GM19351 (cell line): ENCODE data around the gene ARHGAP23.

Experiments
- ATAC-seq: cut with Tn5 transposase; IDR thresholded peaks from one replicate; pipeline ENCODE4 v1.9.1; 2021; ENCODE audit warnings: mild to moderate bottlenecking, moderate library complexity; ENCODE audit not compliant: unreplicated experiment

Gene ARHGAP23, protein sequence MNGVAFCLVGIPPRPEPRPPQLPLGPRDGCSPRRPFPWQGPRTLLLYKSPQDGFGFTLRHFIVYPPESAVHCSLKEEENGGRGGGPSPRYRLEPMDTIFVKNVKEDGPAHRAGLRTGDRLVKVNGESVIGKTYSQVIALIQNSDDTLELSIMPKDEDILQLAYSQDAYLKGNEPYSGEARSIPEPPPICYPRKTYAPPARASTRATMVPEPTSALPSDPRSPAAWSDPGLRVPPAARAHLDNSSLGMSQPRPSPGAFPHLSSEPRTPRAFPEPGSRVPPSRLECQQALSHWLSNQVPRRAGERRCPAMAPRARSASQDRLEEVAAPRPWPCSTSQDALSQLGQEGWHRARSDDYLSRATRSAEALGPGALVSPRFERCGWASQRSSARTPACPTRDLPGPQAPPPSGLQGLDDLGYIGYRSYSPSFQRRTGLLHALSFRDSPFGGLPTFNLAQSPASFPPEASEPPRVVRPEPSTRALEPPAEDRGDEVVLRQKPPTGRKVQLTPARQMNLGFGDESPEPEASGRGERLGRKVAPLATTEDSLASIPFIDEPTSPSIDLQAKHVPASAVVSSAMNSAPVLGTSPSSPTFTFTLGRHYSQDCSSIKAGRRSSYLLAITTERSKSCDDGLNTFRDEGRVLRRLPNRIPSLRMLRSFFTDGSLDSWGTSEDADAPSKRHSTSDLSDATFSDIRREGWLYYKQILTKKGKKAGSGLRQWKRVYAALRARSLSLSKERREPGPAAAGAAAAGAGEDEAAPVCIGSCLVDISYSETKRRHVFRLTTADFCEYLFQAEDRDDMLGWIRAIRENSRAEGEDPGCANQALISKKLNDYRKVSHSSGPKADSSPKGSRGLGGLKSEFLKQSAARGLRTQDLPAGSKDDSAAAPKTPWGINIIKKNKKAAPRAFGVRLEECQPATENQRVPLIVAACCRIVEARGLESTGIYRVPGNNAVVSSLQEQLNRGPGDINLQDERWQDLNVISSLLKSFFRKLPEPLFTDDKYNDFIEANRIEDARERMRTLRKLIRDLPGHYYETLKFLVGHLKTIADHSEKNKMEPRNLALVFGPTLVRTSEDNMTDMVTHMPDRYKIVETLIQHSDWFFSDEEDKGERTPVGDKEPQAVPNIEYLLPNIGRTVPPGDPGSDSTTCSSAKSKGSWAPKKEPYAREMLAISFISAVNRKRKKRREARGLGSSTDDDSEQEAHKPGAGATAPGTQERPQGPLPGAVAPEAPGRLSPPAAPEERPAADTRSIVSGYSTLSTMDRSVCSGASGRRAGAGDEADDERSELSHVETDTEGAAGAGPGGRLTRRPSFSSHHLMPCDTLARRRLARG (N-terminal part only)

DNA sequence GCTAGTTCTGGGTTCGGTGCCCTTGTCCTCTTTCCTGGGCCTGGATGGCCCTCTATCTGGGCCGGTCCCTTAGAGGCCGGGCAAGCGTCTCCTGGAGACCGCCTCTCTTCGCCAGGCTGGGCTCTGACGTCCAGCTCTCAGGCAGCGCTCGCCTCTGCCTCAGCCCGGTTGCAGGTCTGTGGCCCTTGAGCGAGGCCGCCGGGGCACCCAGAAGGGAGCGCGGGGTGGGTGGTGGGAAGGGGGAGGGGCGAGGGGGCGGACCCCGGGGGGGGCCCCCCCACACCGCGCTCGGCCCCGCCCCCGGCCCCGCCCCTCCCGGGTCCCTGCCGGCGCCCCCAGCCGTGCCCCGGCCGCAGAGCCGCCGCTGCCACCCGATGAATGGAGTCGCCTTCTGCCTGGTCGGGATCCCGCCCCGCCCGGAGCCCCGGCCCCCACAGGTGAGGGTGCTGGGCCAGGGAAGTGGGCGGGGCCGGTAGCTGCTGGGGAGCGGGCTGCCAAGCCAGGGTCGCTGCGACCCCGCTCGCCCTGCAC, at the start of gene ARHGAP23:
Gene ARHGAP23 (plus strand): TSS at position 353 of the 531 bp plus-strand sequence. CDS start 22 bp downstream, at position 375.
- no peak for ATAC-seq

DNA sequence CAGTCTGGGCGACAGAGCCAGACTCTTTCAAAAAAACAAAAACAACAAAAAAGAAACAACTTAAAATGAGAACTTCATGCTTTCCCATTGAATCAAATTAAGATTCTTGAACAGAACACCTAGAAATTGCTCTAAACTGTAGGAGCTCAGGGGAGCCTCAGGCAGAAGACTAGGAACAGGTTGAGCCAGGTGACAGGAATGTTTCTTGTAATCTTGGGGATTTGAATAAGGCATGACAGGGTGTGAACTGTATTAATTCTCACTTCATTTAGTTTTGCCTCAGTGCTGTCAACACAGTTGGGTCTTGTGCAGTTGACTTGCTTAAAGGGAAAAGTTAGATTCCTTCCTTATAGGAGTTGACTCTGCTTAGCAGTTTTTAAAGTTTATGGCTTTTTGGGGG, 48.8 kb upstream of the ARHGAP23 start:
- ATAC-seq = no peak

DNA sequence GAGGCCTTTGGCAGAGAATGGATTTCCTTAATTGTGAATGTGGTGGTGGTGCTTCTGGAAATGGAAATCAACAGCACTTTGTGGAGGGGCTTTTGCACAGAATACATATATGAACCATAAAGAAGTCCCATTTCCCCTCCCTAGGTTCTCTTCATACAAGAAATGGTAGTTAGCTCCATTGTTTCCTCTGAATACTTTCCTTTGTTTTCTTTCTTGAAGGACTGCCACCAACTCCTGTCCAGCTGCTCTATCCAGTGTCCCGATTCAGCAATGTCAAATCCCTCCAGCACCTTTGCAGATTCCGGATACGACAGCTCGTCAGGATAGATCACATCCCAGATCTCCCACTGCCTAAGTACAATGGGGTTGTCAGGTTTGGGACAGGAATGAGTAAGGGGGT, 33.2 kb upstream of the ARHGAP23 start:
- ATAC-seq = no peak

DNA sequence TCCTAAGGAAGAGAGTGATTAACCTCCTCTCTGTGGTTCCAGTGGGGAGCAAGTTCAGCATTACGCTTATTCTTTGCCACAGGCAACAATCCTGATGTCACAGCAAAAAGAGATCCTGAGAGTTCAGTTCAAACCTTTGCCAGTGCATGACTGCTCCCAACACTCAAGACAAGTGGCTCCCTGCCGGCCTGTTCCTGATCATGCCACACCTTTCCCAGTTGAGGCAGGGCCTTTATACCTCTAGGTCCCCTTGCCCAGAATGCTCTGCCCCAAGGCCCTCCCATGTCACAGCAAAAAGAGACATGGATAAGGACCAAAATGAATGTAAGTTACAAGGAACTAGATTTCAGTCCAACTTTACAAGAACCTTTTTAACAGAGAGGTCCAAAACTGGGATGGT, 31.0 kb upstream of the ARHGAP23 start:
- ATAC-seq = no peak

DNA sequence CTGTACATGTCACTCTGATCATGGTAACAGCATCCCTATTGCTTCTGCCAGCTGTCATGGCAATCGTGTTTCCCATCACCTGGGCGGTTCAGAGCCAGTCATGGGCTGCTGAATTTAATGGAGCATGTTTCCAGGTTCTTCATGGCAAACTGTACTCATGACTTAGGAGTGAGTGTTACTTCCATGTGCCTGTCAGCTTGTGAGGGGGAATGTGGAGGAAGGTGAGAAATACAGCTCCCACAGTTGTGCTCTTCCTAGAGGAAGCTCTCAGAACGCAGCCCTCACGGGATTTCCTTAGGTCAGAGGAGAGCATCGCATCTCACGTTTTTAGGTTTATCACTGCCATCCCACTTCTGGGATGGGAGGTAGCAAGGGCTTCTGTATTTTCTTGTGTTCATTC, 28.0 kb upstream of the ARHGAP23 start:
- no peak for ATAC-seq

DNA sequence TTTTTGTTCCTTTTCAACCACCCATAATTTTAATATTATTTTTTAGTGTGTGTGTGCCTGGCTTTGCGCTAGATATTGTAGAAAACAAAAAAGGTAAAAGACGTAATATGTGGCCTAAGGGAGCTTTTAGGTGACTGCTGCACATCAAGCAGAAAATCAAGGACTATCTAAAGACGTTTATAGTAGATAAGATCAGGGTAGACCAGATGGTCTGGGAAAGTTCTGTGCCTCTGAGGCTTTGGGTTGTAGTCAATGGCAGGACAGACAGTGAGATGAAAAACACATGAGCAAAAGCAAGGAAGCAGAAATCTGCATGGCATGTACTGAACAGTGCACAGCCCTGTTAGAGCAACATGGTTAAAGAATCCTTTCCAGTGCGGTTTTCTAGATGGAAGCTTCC, 26.8 kb upstream of the ARHGAP23 start:
- ATAC-seq = no peak

DNA sequence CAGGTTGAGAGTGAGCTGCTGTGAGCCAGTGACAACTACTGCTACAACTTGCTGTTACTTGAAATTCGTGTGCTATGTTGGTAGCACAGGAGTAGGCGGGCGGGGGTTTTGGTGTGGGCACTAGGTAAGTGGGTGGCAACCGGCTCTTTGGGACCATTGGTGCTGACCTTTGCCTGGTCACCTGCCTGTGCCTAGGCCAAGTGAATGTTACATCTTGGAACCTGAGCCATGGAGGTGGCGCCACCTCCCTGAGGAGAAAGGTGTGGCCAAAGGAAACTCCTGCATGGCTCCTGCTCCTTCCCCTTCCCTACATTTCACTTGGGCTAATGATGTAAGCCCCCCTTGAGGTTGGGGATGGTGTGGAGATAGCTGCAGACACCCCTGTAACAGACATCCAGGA, 25.4 kb upstream of the ARHGAP23 start:
- no peak for ATAC-seq

DNA sequence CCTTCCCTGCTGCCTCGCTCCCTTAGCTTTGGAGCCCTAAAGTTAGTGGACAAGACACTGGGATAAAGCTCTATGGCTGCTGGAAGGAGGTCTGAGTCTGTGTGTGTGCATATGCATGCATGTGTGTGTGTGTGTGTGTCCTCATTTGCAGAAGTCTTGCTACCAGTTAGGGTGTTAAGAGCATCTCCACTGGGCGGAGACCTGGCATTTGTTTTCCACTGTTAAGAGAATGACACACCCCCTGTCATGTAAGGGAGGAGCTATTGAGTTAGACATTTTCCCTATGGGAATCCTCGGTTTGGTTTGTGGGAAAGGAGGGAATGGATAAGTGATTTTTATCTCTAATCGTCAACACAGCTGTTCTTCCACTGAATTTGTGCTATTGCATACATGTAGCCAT, 24.8 kb upstream of the ARHGAP23 start:
- no peak for ATAC-seq

DNA sequence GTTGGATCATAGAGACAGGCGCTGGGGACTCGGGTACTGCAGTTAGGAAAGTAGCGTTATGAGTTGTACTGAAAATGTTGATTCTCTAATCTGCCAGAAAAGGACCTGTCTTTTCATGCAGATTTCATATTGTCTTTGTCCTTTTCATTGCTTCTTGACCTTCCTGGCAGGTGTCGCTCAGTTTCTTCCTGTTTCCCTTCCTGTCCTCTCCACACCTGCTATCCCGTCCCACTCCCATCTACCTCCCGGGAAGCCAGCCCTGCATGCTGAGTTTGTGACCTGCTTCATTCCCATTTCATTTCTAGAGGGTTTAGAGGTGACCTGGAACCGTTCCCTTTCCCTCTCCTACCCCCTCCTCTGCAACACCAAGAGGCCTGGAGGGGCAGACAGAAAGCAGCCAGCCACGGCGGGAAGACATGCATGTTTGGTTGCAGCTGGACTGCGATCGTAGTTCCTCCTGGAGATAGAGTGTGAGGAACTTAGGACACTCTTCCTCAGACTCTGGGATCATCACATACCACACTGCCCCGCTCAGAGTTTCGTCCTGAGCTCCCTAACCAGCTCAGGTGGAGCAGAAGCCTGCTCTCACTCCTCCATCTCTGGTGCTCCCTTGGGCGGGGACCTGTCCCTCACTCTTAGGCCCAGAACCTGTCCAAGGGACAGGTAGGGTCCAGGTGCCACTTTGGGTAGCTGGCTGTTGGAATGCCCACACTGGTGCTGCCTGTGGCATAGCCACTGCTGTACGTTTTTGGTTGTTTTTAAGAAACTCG, 23.9 kb upstream of the ARHGAP23 start:
- no peak for ATAC-seq

DNA sequence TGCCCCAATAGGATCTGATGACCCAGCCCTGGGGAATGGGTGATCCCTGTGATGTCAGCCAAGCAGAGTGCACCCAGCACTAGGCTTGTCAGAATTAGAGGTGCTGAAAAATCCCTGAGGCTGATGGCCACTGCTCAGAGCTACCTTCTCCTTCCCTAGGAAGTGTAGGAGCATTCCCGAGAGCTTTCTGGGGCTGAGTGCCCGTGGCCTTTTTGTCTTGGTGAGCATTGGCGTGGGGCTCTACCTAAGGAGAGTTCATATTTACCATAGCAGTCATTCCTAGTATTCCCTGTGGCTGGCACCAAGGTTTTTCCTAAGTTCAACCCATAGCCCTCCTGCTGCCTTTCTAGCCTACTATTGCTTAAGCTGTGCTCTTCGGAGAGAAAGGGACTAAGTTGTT, 22.6 kb upstream of the ARHGAP23 start:
- no peak for ATAC-seq

DNA sequence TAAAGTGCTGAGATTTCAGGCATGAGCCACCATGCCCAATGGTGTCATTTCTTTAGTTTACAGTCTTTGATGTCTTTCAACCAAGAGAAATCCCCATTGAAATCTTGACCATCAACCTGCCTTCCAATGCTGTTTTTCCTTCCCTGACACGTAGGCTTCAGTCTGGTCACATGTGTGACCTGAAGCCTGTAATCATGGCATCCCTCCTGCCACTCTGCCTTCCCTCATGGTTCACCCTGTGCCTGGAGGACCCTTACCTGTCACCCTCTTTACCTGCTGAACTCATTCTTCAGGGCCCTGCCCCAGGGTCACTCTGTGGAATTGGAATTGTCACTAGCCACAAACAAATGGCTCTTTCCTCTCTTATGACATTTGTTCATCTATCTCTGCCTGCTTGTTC, 18.1 kb upstream of the ARHGAP23 start:
- ATAC-seq = no peak

DNA sequence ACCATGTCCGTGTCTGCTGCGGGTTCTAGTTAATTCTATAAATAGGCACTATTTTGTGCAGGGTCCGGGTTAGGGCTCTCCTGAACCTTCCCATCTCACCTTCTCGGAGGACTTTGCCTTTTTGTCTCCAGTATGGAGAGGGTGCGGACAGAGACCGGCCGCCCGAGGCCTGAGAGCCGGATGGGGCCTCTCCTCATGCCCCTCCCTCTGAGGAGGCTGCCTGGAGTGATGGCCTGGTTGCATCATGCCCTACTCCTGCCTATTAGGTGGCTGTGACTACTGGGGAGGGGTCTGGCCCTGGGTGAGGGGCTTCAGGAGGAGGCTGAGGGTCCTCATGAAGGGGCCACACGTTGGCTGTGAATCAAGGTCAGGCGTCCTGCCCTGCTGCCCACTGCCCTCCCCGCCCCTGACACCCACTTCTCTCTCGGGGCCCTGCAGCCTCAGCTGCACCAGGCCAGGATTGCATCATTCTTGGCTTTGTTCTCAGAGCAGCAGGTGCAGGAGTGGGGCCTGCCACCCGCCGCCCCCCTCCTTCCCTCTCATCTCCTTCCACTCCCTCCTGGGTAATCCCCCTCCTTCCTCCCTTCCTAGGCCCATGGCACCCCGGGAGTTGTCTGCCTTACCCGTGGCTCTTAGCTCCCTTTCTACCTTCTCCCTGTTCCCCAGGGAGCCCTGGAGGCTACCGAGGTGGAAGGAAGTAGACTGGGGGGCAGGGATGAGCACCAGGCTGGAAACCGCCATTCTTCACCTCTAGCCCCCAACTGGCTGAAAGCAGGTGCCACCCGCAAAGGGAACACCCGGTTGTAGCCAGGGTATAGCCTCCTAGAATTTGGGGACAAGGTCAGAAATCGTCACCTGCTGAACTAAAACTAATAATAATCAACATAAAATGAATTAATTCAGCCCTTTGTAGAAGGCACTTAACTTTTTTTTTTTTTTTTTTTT, 12.7 kb upstream of the ARHGAP23 start:
- ATAC-seq = no peak

DNA sequence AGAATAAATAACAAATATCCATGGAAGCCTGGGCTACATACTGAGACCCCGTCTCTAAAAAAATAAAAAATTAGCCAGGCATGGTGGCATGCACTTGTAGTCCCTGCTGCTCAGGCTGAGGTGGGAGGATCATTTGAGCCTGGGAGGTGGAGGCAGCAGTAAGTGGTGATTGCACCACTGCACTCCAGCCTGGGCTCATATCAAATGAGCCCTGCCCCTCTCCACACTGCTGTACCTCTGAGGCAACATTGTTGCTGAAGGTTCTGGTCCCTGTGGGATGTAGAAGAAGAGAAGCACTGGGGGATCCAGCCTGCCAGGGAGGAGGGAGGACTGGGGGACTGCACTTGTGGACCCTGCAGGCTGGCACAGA, 11.4 kb upstream of the ARHGAP23 start:
- no peak for ATAC-seq

DNA sequence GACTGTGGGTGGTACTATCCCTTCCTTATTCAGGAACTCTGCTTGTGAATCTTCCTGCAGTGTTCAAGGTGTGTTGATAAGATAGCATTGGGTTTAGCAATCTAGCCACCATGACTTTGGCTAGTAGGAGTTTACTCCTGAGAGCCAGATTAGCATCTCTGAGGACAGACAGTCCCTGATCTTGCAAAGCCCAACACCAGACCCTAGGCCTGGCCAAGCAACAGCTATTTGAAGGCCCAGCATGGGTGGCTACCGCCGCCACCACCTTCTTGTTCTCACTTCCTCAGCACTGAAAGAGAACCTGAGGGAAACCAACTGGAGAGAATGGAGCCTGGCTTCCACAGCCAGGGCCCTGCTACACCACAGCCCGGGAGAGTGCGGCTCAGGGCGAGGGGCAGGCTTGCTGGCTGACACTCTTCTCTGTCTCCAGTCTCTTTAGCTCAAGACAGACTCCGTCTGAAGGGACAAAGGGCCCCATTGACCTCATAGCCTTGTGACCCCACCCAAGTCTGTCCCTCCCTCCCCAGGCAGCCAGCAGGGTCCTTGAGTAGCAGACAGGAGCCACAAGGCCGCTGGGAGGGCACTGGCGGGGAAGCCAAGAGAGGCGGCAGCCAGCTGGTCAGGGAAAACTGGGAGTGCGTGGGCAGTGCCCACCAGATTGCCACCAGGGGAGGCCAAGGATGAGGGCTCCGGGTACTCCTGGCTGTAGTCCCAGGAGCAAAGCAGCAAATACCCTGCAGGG, 10.9 kb upstream of the ARHGAP23 start:
- no peak for ATAC-seq

DNA sequence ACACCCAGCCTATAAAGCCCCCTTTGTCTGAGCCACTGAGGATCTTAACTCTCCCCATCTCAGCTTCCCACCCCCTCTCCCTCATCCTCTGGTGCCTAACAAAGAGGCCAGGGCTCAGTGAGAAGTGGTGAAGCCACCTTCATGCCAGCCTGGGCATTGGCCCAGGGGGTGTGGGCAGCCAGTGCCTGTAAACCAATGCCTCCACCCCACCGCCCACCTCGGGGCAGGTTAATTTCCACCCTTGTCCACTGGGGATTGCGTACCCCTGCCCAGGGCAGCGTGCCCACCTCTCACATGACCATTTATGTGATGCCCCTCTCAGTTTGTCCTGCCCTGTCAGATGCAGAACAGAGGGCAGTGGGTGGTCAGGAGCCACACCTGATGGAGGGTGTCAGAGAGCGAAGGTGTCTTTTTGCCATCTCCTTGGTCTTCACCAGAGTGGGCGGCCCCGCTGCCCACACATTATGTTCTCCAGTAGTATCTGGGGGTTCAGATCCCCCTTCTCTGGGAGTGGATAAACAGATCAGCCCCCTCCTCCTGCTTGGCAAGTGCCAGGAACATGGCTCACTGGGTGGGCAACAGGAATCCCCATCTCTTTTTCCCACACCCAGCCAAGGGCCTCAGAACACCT, 10.1 kb upstream of the ARHGAP23 start:
- ATAC-seq = no peak

DNA sequence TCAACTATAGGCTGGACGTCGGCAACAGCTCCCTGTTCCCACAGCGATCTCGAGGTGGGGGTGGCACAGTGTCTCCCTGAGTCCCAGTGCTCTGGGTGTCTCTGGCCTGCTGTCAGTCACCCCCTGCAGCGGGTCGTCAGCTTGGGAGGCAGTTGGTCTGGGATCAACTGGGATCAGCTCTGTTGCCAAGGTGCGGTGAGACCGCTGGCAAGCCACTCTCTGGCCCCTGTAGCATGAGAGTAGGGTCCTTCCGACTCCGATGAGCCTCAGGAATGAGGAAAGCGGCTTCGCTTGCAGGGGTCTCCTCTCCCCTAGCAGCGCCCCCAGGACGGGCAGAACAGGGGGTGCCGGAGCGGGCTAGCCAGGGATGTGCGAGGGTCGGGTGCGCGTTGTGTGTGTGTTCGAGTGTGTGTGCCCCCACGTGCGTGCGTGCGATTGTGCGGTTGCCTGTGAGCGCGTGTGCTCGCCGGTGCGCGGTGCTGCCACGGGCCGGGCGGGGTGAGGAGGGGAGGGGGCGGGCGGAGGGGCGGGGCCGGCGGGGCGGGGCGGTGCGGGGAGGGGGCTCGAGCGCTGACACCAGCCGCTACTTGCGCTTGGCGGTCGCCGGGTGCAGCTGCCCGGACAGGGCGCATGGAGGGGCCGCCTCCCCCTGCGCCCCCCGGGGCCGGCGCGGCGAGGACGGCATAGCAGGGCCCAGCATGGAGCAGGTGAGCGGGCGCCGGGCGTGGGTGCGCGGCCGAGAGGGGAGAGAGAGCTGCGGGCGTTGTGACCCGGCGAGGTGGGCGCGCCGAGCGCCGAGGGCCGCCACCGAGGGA, 9.4 kb upstream of the ARHGAP23 start:
- ATAC-seq = no peak

DNA sequence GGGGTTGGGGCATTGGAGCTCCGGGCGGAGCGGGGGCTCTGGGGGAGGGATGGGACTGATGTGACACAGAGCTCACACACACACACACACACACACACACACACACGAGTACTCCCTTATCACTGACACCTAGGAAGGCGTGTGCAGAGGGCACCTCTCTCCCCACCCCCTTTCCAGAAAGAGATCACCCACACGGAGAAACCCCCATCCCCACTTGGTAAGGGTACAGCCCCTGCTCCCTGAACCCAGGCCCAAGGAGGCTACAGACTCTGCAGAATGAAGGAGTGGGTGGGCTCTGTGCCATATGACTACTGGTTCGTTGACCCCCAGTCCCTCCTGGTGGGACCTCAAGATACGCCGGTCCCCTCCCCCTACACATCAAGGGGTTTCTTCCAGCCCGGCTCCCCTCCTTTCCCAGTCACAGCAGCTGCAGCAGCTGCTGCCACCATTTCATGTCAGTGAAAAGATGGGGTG, 8.7 kb upstream of the ARHGAP23 start:
- no peak for ATAC-seq
